Adrenal gland (tissue), 12 donors: ENCODE results near the gene OTOP3. TPM values are rescaled to one million over a fixed set of nuclear protein-coding genes. Genes with fewer than 3 reads are reported as not detected.

Experiments used
- DNase-seq, 7 donors: peaks; one replicate each; pipeline ENCODE4 v3.0.0-alpha.2; 2019 to 2020
- H3K27ac ChIP-seq, 5 donors: fragments of 200-600 bp; sonication (generic) in 4 of 5; 1 replicate in 3 of 5; 2 replicates in 2 of 5; pipeline versions ENCODE4 v1.5.1 to v1.8.0; 2016 to 2020; ENCODE audit warnings: mild to moderate bottlenecking in 1 of 5
- H3K27me3 ChIP-seq: fragments of 200-600 bp; 2 replicates; pipeline ENCODE4 v1.8.0; 2021
- H3K36me3 ChIP-seq, 2 donors: fragments of 200-600 bp; replicated peaks in 1 of 2; 1 replicate in 1 of 2; 2 replicates in 1 of 2; pipeline versions ENCODE4 v1.5.1 to v1.8.0; 2018 to 2022
- H3K4me1 ChIP-seq, 2 donors: fragments of 200-600 bp; replicated peaks in 1 of 2; 1 replicate in 1 of 2; 2 replicates in 1 of 2; pipeline versions ENCODE4 v1.5.1 to v1.8.0; 2018 to 2021
- H3K4me3 ChIP-seq, 4 donors: fragments of 200-600 bp; sonication (generic) in 3 of 4; one replicate each; pipeline ENCODE4 v1.5.1; 2016 to 2018
- H3K9me3 ChIP-seq, 3 donors: fragments of 200-600 bp; sonication (generic) in 1 of 3; replicated peaks in 1 of 3; 1 replicate in 2 of 3; 2 replicates in 1 of 3; pipeline versions ENCODE4 v1.5.1 to v1.8.0; 2016 to 2021
- CTCF ChIP-seq, 6 experiments: fragments of 450-650 bp in 4 of 6; fragments of 200-600 bp in 2 of 6; sonication (generic) in 1 of 6; IDR thresholded peaks; 1 replicate in 5 of 6; 2 replicates in 1 of 6; pipeline versions ENCODE4 v1.5.1 to v1.8.0; 2016 to 2021; ENCODE audit warnings: antibody characterized with exemption in 6 of 6, mild to moderate bottlenecking in 2 of 6, moderate library complexity in 1 of 6
- POLR2A ChIP-seq, 2 donors: fragments of 450-650 bp; IDR thresholded peaks; one replicate each; pipeline ENCODE4 v1.6.1; 2017; ENCODE audit warnings: antibody characterized with exemption in 2 of 2, mild to moderate bottlenecking in 2 of 2, moderate library complexity in 1 of 2
- WGBS, 4 donors: extraction: QIAGEN DNeasy Blood & Tissue Kit in 2 of 4; methylation state at CpG; one replicate each; pipeline versions ENCODE4 v1.1.5 to v1.1.7; 2013 to 2017; 5-methylcytosine and 5-hydroxymethylcytosine counted together
- intact Hi-C, 2 donors: fragments of 100-400 bp; cut with DNase I; formaldehyde crosslinking; loops; one replicate each; pipeline versions ENCODE4 v1.14.1 to v1.15.0; 2022 to 2023
- polyA plus RNA-seq, 3 donors: library from polyadenylated mRNA; stranded (reverse); fragments of 200-250 nt in 2 of 3; fragments of 350-450 nt in 1 of 3; fragmentation: Illumina TruSeq in 1 of 3; extraction: RNeasy Lipid Tissue Mini Kit (QIAGEN cat#74804) in 1 of 3; gene quantifications; one replicate each; pipeline ENCODE4 v1.2.3, GENCODE V29; 2013 to 2014
- total RNA-seq, 9 donors: library from RNA; depleted of rRNA in 4 of 9; stranded (reverse); fragments of >200 nt in 4 of 9; fragments of 120-200 nt in 1 of 9; fragmentation: NEBNext Ultra II Directional in 1 of 9; extraction: Animal tissue kit (Norgen Biotek cat#: 25700) in 1 of 9; gene quantifications; one replicate each; pipeline versions ENCODE4 v1.1.0 to v1.2.4, GENCODE V29; 2013 to 2023
- donor health status: healthy with polysubstance abuse.
- donor health status: Bipolar disorder and iron deficiency.
- donor health status: DM: yes; HTN: yes; CAD: no.
- donor health status: DM: no; HTN: no; CAD: no.
- donor health status: DM: no; HTN: no; CAD: no.
- donor health status: DM: yes; HTN: yes; CAD: no.

Gene OTOP3
- total and polyA plus RNA-seq, 12 donors, result not detected

- no peak for TF ChIP-seq POLR2A (IDR thresholded peaks at IDR 0.05)
- no peak for TF ChIP-seq CTCF (IDR thresholded peaks at IDR 0.05)
- Histone ChIP-seq H3K36me3 (no peaks in the 10 kb centered on the region), H3K4me3 (no peak overlapping the region), H3K27me3 (no peaks in the 10 kb centered on the region), H3K27ac (no peak overlapping the region), H3K4me1 (no peaks in the 10 kb centered on the region), H3K9me3 (no peaks in the 10 kb centered on the region)
- 59 to 81% (median 70%) methylated on average over 6 to 14 of the region's 14 CpGs for WGBS, 4 donors
- intact Hi-C loops, result loop anchor here (5.0 to 10.0 kb wide), 6 partner anchors 38 to 242 kb away; partner anchors contain the start of genes OTOP2 (in 2 of the 2), USH1G (in 2 of the 2) and ARMC7 (in 1 of the 2)
- DNase-seq, result no peak
Observed at GRCh38 chr17:74959826-74960515, 24.3 kb downstream of the OTOP3 start.

- Histone ChIP-seq H3K27ac (no peak overlapping the region), H3K27me3 (no peaks in the 10 kb centered on the region), H3K36me3 (no peaks in the 10 kb centered on the region), H3K4me1 (no peaks in the 10 kb centered on the region), H3K4me3 (no peak overlapping the region), H3K9me3 (no peaks in the 10 kb centered on the region)
- peak; percentile 52 to 83 (median 72) for DNase-seq
- 28 to 58% (median 37%) methylated on average over 18 to 19 of the region's 19 CpGs for WGBS, 4 donors
- TF ChIP-seq CTCF (IDR thresholded peaks at IDR 0.05) (peak; percentile 27 to 70 (median 56)), POLR2A (IDR thresholded peaks at IDR 0.05) (no peak)
- intact Hi-C loops, result loop anchor here (5.0 to 10.0 kb wide), 3 partner anchors 47 to 242 kb away; partner anchors contain the start of gene ARMC7 (in 1 of the 2)
Observed at GRCh38 chr17:74960570-74961342, 25.1 kb downstream of the OTOP3 start.

GRCh38 chr17:74961657-74962350, 26.1 kb downstream of the OTOP3 start:
- TF ChIP-seq CTCF (IDR thresholded peaks at IDR 0.05), result peak; percentile 73 to 88 (median 86)
- no peak for TF ChIP-seq POLR2A (IDR thresholded peaks at IDR 0.05)
- intact Hi-C loops, result loop anchor here (5.0 to 10.0 kb wide), 3 partner anchors 45 to 240 kb away; partner anchors contain the start of gene ARMC7 (in 1 of the 2)
- no peak overlapping the region for H3K4me3 ChIP-seq
- WGBS, 4 donors, result 24 to 41% (median 39%) methylated on average over 10 to 23 of the region's 23 CpGs
- peak; percentile 86 to 97 (median 91) for DNase-seq
- H3K27me3 ChIP-seq, result no peaks in the 10 kb centered on the region
- H3K27ac ChIP-seq, result no peak overlapping the region
- H3K4me1 ChIP-seq, result no peaks in the 10 kb centered on the region
- no peaks in the 10 kb centered on the region for H3K36me3 ChIP-seq
- no peaks in the 10 kb centered on the region for H3K9me3 ChIP-seq
